SU-DHL-6 (cell line): ENCODE measurements around the gene BIN2.

ENCODE experiments used
- H2AFZ ChIP-seq: fragments of 200-600 bp; sonication (generic); 2 replicates; pipeline ENCODE4 v1.6.1; 2014; ENCODE audit warnings: low read depth, mild to moderate bottlenecking, moderate library complexity, mixed read lengths, antibody characterized with exemption, low read length; ENCODE audit not compliant: severe bottlenecking
- H3F3A ChIP-seq: fragments of 200-600 bp; shearing (Covaris generic); 2 replicates; pipeline ENCODE4 v1.6.0; 2016; ENCODE audit warnings: antibody characterized with exemption, mild to moderate bottlenecking; ENCODE audit not compliant: insufficient read depth
- H3K27ac ChIP-seq: fragments of 200-600 bp; sonication (generic); 2 replicates; pipeline ENCODE4 v1.5.1; 2016; ENCODE audit warnings: low read depth, mild to moderate bottlenecking, low read length, moderate library complexity, mixed read lengths
- H3K27me3 ChIP-seq: fragments of 200-600 bp; sonication (generic), shearing (Covaris generic); 2 replicates; pipeline ENCODE4 v1.6.0; 2014; ENCODE audit warnings: mild to moderate bottlenecking, low read length
- H3K36me3 ChIP-seq: fragments of 200-600 bp; sonication (generic); 2 replicates; pipeline ENCODE4 v1.6.1; 2014; ENCODE audit warnings: mild to moderate bottlenecking, low read length, mixed read lengths
- H3K4me2 ChIP-seq: fragments of 300-600, 200-600 bp; shearing (Covaris generic), sonication (generic); 2 replicates; pipeline ENCODE4 v1.6.0; 2014; ENCODE audit warnings: low read length, low read depth, mild to moderate bottlenecking; ENCODE audit not compliant: poor library complexity, severe bottlenecking
- H3K4me3 ChIP-seq: fragments of 200-600 bp; sonication (generic); 2 replicates; pipeline ENCODE4 v1.5.1; 2014; ENCODE audit warnings: antibody characterized with exemption, low read length, mild to moderate bottlenecking, mixed read lengths; ENCODE audit not compliant: insufficient read depth, poor library complexity, severe bottlenecking
- H3K79me2 ChIP-seq: fragments of 200-600 bp; sonication (generic); 2 replicates; pipeline ENCODE4 v1.6.1; 2014; ENCODE audit warnings: mild to moderate bottlenecking, low read length, moderate library complexity; ENCODE audit not compliant: insufficient read depth
- H3K9ac ChIP-seq: fragments of 200-600 bp; sonication (generic); 2 replicates; pipeline ENCODE4 v1.7.0; 2014; ENCODE audit warnings: mild to moderate bottlenecking, low read length
- H3K9me2 ChIP-seq: fragments of 200-600 bp; sonication (generic); replicated peaks from 2 replicates; pipeline ENCODE4 v1.6.1; 2014; ENCODE audit warnings: low read length; ENCODE audit not compliant: insufficient read depth
- H3K9me3 ChIP-seq: fragments of 200-600 bp; sonication (generic); 2 replicates; pipeline ENCODE4 v1.6.1; 2014; ENCODE audit warnings: low read length, mixed read lengths; ENCODE audit not compliant: insufficient read depth
- H4K20me1 ChIP-seq: fragments of 200-600 bp; sonication (generic); 2 replicates; pipeline ENCODE4 v1.6.1; 2014; ENCODE audit warnings: low read depth, mild to moderate bottlenecking, antibody characterized with exemption, low read length, moderate library complexity, mixed read lengths
- CTCF ChIP-seq: fragments of 200-600 bp; sonication (generic); IDR thresholded peaks from one replicate; pipeline ENCODE4 v1.5.1; 2017; ENCODE audit warnings: antibody characterized with exemption, mild to moderate bottlenecking, low read length, moderate library complexity; ENCODE audit not compliant: insufficient read depth, poor library complexity, severe bottlenecking
- EZH2phosphoT487 ChIP-seq: fragments of 200-600 bp; sonication (generic), shearing (Covaris generic); conservative IDR thresholded peaks from 2 replicates; pipeline ENCODE4 v1.6.1; 2018; ENCODE audit warnings: mild to moderate bottlenecking, antibody characterized with exemption, low read length, moderate library complexity, mixed read lengths

BIN2 gene

GRCh38 chr12:51265024-51265423, 59.0 kb downstream of the BIN2 start:
- Histone ChIP-seq H3K9me3 (no peaks in the 10 kb centered on the region), H4K20me1 (no peaks in the 10 kb centered on the region), H3K27me3 (no peaks in the 10 kb centered on the region), H3K4me2 (no peak overlapping the region), H3K9me2 (no peaks in the 10 kb centered on the region), H3K79me2 (no peaks in the 10 kb centered on the region), H3K27ac (no peak overlapping the region), H2AFZ (no peak overlapping the region), H3K36me3 (no peaks in the 10 kb centered on the region), H3F3A (no peaks in the 10 kb centered on the region), H3K4me3 (no peak overlapping the region), H3K9ac (no peak overlapping the region)
- no peak for TF ChIP-seq EZH2phosphoT487
- TF ChIP-seq CTCF: no peak

- Histone ChIP-seq H3K36me3 (no peaks in the 10 kb centered on the region), H3K4me3 (no peak overlapping the region), H3K9ac (no peak overlapping the region), H3K27ac (no peak overlapping the region), H3K79me2 (no peaks in the 10 kb centered on the region), H3F3A (no peaks in the 10 kb centered on the region), H3K4me2 (no peak overlapping the region), H3K9me2 (no peaks in the 10 kb centered on the region), H4K20me1 (no peaks in the 10 kb centered on the region), H3K27me3 (no peaks in the 10 kb centered on the region), H2AFZ (no peak overlapping the region), H3K9me3 (no peaks in the 10 kb centered on the region)
- TF ChIP-seq CTCF: no peak
- TF ChIP-seq EZH2phosphoT487: no peak
Measured at GRCh38 chr12:51264297-51264696, 59.7 kb downstream of the BIN2 start.

GRCh38 chr12:51263341-51263740, 60.6 kb downstream of the BIN2 start:
- Histone ChIP-seq H4K20me1 (no peaks in the 10 kb centered on the region), H3K4me3 (no peak overlapping the region), H3K4me2 (no peak overlapping the region), H3K9me3 (no peaks in the 10 kb centered on the region), H2AFZ (no peak overlapping the region), H3K36me3 (no peaks in the 10 kb centered on the region), H3K27ac (no peak overlapping the region), H3F3A (no peaks in the 10 kb centered on the region), H3K9ac (no peak overlapping the region), H3K27me3 (no peaks in the 10 kb centered on the region), H3K79me2 (no peaks in the 10 kb centered on the region), H3K9me2 (no peaks in the 10 kb centered on the region)
- TF ChIP-seq CTCF (no peak), EZH2phosphoT487 (no peak)
